Lung (tissue), 12 donors: ENCODE data around the gene DHX15. TPM values are rescaled to one million over a fixed set of nuclear protein-coding genes. Genes with fewer than 3 reads are reported as not detected.

Experiments used
- ATAC-seq: fragments of 200-7000 bp; cut with Tn5 transposase; one replicate; pipeline ENCODE4 v1.9.1; 2020; ENCODE audit warnings: moderate number of reproducible peaks; ENCODE audit not compliant: insufficient read depth, low FRiP score
- DNase-seq, 3 donors: peaks; one replicate each; pipeline ENCODE4 v3.0.0-alpha.2; 2013 to 2017
- H3K27ac ChIP-seq, 2 donors: one replicate each; pipeline ENCODE4 v1.5.1; 2013; ENCODE audit warnings: mild to moderate bottlenecking in 2 of 2, moderate library complexity in 2 of 2, control low read depth in 1 of 2, inconsistent platforms in 1 of 2, low read depth in 1 of 2, low read length in 1 of 2
- H3K27me3 ChIP-seq, 3 donors: one replicate each; pipeline ENCODE4 v1.5.1; 2013; ENCODE audit warnings: low read length in 2 of 3; ENCODE audit not compliant: control insufficient read depth in 3 of 3, insufficient read depth in 3 of 3
- H3K36me3 ChIP-seq, 4 donors: one replicate each; pipeline ENCODE4 v1.5.1; 2013; ENCODE audit warnings: low read length in 4 of 4, mild to moderate bottlenecking in 1 of 4, moderate library complexity in 1 of 4; ENCODE audit not compliant: control insufficient read depth in 4 of 4, insufficient read depth in 4 of 4
- H3K4me1 ChIP-seq, 5 donors: one replicate each; pipeline ENCODE4 v1.5.1; 2013; ENCODE audit warnings: low read length in 5 of 5, mild to moderate bottlenecking in 2 of 5, moderate library complexity in 1 of 5; ENCODE audit not compliant: control insufficient read depth in 5 of 5, insufficient read depth in 5 of 5
- H3K4me3 ChIP-seq: one replicate; pipeline ENCODE4 v1.5.1; 2013; ENCODE audit warnings: mild to moderate bottlenecking, control low read depth, moderate library complexity
- H3K9ac ChIP-seq, 2 donors: one replicate each; pipeline ENCODE4 v1.5.1; 2013; ENCODE audit warnings: low read length in 2 of 2, control low read depth in 1 of 2; ENCODE audit not compliant: insufficient read depth in 1 of 2
- H3K9me3 ChIP-seq, 4 donors: one replicate each; pipeline ENCODE4 v1.5.1; 2013; ENCODE audit warnings: low read length in 3 of 4, mild to moderate bottlenecking in 1 of 4, moderate library complexity in 1 of 4; ENCODE audit not compliant: control insufficient read depth in 4 of 4, insufficient read depth in 3 of 4
- WGBS, 2 donors: extraction: QIAGEN DNeasy Blood & Tissue Kit; methylation state at CpG; one replicate each; pipeline ENCODE4 v1.1.7; 2013; 5-methylcytosine and 5-hydroxymethylcytosine counted together
- polyA plus RNA-seq, 2 donors: library from polyadenylated mRNA; stranded (reverse); fragments of 200-250 nt; gene quantifications; one replicate each; pipeline ENCODE4 v1.2.1, GENCODE V29; 2013
- total RNA-seq, 2 donors: library from RNA; depleted of rRNA in 1 of 2; stranded (reverse); fragments of >200 nt in 1 of 2; gene quantifications; one replicate each; pipeline ENCODE4 v1.2.1, GENCODE V29; 2014 to 2021
- TF ChIP-seq, protein P1 (sequence below): IDR thresholded peaks from 2 replicates; pipeline ENCODE4 v1.5.1; 2012; ENCODE audit warnings: mild to moderate bottlenecking; ENCODE audit errors: control extremely low read depth, extremely low read depth
- donor health status: control.
- donor health status: control.
- donor health status: Bipolar disorder and iron deficiency.
- donor health status: healthy.
- donor health status: DM: yes; HTN: yes; CAD: no.

Gene DHX15
- total and polyA plus RNA-seq, 4 donors: 60.3 to 292 (median 88.0) TPM

DNA sequence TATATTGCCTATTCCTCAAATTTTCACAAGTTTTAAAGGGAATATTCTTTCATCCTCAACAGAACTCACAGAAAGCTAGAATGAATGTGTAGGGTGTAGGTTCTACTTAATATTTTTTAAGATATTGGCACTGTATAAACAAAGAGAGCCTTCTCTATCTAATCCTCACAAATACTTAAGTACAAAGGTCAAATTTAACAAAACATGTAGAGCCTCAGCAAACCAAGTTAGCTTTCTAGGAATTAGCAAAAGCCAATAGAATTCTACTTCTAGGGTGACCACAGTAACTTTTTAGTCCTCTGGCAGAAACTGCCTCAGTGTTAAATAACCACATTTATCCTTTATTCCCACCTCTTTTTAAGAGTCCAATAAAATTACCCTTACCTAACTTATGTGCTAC lies 19.3 kb downstream of the DHX15 start:
- ATAC-seq: no peak
- Histone ChIP-seq H3K4me3 (no peak overlapping the region), H3K36me3 (peaks cover 0 to 22% (median 7%) of the 10 kb centered on the region in 4 donors), H3K27me3 (no peaks in the 10 kb centered on the region), H3K9ac (no peak overlapping the region), H3K27ac (no peak overlapping the region), H3K9me3 (peaks cover 0 to 4% (median 0%) of the 10 kb centered on the region in 4 donors), H3K4me1 (peaks cover 0 to 9% (median 3%) of the 10 kb centered on the region in 5 donors)
- DNase-seq: no peak
- TF ChIP-seq, protein P1, sequence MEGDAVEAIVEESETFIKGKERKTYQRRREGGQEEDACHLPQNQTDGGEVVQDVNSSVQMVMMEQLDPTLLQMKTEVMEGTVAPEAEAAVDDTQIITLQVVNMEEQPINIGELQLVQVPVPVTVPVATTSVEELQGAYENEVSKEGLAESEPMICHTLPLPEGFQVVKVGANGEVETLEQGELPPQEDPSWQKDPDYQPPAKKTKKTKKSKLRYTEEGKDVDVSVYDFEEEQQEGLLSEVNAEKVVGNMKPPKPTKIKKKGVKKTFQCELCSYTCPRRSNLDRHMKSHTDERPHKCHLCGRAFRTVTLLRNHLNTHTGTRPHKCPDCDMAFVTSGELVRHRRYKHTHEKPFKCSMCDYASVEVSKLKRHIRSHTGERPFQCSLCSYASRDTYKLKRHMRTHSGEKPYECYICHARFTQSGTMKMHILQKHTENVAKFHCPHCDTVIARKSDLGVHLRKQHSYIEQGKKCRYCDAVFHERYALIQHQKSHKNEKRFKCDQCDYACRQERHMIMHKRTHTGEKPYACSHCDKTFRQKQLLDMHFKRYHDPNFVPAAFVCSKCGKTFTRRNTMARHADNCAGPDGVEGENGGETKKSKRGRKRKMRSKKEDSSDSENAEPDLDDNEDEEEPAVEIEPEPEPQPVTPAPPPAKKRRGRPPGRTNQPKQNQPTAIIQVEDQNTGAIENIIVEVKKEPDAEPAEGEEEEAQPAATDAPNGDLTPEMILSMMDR: no peak

DNA sequence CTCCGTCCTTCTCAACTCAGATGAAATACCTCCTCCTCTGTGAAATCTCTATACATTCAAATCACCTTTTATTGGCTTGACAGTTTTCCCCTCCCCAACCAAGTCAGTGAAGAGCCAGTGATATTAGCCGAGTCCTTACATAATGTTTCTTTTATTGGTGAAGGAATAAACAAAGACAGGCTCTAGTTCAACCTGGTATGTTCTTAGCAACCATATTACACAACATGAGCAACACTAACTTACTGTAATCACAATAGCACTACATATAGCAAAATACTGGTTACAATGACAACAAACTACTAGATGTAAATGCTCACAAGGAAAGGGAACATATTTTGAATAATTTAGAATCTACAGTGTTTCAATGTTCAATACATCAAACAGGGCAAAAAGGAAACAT lies 19.9 kb downstream of the DHX15 start:
- WGBS, 2 donors: 72 to 75% methylated on average over 2 of the region's 2 CpGs
- DNase-seq (peak in 2 of 3 donors; percentile 46 to 60), ATAC-seq (no peak)
- Histone ChIP-seq H3K4me3 (no peak overlapping the region), H3K9ac (no peak overlapping the region), H3K4me1 (peaks cover 0 to 9% (median 3%) of the 10 kb centered on the region in 5 donors), H3K27me3 (no peaks in the 10 kb centered on the region), H3K36me3 (peaks cover 0 to 16% (median 6%) of the 10 kb centered on the region in 4 donors), H3K27ac (no peak overlapping the region), H3K9me3 (peaks cover 0 to 4% (median 0%) of the 10 kb centered on the region in 4 donors)
- TF ChIP-seq, protein P1: no peak

DNA sequence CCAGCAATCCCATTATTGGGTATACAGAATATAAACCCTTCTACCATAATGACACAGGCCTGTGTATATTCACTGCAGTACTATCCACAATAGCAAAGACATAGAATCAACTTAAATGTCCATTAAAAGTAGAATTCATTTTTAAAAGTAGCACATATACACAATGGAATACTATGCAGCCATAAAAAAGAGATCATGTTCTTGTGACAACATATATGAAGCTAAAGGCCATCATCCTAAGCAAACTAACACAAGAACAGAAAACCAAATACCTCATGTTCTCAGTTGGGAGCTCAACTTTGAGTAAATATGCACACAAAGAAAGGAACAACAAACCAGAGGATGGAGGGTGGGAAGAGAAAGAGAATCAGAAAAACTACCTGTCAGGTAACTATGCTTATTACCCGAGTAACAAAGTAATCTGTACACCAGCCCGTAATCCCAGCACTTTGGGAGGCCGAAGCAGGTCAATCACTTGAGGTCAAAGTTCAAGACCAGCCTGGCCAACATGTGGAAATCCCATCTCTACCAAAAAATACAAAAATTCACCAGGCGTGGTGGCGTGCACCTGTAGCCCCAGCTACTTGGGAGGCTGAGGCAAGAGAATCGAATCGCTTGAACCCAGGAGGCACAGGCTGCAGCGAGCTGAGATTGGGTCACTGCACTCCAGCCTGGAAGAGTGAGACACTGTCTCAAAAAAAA lies 22.8 kb downstream of the DHX15 start:
- DNase-seq (no peak), ATAC-seq (no peak)
- Histone ChIP-seq H3K27ac (no peak overlapping the region), H3K4me1 (peaks cover 0 to 17% (median 0%) of the 10 kb centered on the region in 5 donors), H3K4me3 (no peak overlapping the region), H3K9ac (no peak overlapping the region), H3K27me3 (no peaks in the 10 kb centered on the region), H3K36me3 (peaks cover 0 to 14% (median 6%) of the 10 kb centered on the region in 4 donors), H3K9me3 (peaks cover 0 to 4% (median 0%) of the 10 kb centered on the region in 4 donors)
- TF ChIP-seq, protein P1: no peak
- 96 to 99% methylated on average over 8 of the region's 8 CpGs for WGBS, 2 donors
